ENCODE results near the gene TAF1B.

DNA sequence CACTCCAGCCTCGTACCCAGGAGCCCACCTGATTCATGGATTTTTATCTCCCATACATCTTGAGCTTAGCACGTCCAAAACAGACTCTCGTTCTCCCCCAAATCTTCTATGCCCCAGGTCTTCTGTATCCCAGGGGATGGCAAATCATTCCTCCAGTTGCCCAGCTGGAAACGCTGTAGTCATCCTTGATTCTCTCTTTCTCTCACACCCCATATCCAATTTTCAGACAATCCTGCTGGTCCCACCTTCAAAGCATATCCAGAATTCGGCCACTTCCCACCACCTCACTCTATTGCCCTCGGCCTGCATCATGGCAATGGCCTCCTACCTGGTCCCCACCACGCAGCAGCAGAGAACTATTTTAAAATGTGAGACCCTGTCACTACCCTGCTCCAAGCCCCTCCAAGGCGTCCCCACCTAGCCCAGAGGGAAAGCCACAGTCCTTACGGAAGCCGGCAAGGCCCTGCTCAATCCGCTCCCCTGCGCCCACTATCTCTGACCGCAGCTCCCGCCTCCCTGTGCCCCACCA is 106.8 kb downstream of the TAF1B start:
- TF ChIP-seq YY1 (IDR thresholded peaks at IDR 0.05; ENCODE audit: insufficient read depth, insufficient read length) (no peak), ZNF274 (IDR thresholded peaks at IDR 0.05; ENCODE audit: low read depth, low read length) (no peak), SUZ12 (IDR thresholded peaks at IDR 0.05; ENCODE audit: extremely low read depth, insufficient read depth, insufficient read length) (no peak)
